ENCODE data around the gene ATP9A. TPM values are rescaled to one million over a fixed set of nuclear protein-coding genes. Genes with fewer than 3 reads are reported as not detected.

Gene ATP9A
- total RNA-seq, 4 donors from 2014 or later, result 52.5 to 72.8 (median 61.7) TPM

DNA sequence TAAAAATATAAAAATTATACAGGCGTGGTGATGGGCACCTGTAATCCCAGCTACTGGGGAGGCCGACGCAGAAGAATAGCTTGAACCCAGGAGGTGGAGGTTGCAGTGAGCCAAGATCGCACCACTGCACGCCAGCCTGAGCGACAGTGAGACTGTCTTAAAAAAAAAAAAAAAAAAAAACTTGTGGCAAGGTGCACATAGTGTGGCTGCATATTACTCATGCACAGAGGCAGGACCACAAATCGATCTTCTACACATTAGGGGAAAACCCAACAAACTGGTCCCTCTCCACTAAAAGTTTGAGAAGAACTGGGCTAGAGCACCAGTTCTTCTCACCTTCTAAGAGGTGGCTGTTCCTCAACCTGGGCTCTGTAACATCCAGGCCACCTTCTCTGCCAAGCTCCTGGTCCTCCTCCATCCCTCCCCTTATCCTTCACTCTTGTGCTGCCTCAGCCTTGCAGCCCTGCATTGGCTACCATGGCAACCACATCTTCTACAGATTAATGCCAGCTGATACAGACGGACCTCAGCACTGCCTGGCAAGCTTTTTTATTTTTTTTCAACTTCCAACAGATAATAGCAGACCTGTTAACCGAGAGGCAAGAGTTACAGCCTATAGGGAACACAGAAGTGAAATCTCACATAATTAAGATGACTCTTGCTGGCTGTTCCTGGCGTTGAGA, 88.0 kb downstream of the ATP9A start:
- intact Hi-C loops (cut with DNase I), result no loop called here
- TF ChIP-seq, protein P1, sequence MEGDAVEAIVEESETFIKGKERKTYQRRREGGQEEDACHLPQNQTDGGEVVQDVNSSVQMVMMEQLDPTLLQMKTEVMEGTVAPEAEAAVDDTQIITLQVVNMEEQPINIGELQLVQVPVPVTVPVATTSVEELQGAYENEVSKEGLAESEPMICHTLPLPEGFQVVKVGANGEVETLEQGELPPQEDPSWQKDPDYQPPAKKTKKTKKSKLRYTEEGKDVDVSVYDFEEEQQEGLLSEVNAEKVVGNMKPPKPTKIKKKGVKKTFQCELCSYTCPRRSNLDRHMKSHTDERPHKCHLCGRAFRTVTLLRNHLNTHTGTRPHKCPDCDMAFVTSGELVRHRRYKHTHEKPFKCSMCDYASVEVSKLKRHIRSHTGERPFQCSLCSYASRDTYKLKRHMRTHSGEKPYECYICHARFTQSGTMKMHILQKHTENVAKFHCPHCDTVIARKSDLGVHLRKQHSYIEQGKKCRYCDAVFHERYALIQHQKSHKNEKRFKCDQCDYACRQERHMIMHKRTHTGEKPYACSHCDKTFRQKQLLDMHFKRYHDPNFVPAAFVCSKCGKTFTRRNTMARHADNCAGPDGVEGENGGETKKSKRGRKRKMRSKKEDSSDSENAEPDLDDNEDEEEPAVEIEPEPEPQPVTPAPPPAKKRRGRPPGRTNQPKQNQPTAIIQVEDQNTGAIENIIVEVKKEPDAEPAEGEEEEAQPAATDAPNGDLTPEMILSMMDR (IDR thresholded peaks at IDR 0.05), result no peak
- no peak for TF ChIP-seq POLR2A (IDR thresholded peaks at IDR 0.05)
- no peaks in the 10 kb centered on the region for H3K9me3 ChIP-seq

DNA sequence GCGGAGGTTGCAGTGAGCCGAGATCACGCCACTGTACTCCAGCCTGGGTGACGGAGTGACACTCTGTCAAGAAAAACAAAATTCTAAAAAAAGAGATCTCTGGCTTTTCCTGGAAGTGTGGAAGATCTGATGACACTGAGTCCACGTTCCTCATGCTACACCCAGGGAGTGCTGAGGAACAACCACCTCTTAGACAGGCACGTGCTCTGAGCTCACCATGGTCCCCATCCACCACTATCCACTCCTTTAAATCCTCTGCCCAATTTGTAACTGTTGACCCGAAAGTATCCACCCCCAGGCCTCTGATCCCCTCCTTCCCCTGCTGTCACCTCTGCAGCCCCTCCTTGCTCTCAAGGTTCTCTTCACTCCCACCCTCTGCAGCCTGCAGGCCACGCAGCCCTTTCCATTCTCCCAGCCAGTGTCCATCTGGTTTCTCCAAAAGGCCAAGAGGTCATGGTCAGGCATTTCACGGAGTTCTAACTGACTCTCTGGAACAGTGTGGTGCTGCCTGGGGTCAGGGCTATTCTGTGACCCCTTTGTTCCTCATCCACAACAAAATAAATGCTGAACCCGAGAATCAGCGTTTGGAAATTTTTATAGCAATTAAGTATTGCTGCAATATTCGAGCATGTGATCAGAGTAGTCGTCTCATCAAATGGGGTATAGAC, 88.8 kb downstream of the ATP9A start:
- Histone ChIP-seq H3K27me3 (no peaks in the 10 kb centered on the region), H3K4me1 (peaks cover 0 to 4% of the 10 kb centered on the region in 2 donors), H3K9me3 (no peaks in the 10 kb centered on the region), H3K36me3 (peaks cover 0 to 7% of the 10 kb centered on the region in 2 donors), H3K27ac (no peak overlapping the region), H3K4me3 (replicated peaks in 1 of 3) (no peak overlapping the region)
- intact Hi-C loops (cut with DNase I), result no loop called here
- WGBS, 2 donors, result 90 to 92% methylated on average over 13 of the region's 13 CpGs
- no peak for DNase-seq
- TF ChIP-seq POLR2A (IDR thresholded peaks at IDR 0.05), result no peak
- TF ChIP-seq, protein P1 (IDR thresholded peaks at IDR 0.05), result no peak

More for the DNA sequence above, 88.0 kb downstream of the ATP9A start:
- WGBS, 2 donors, result 90 to 93% methylated on average over 10 of the region's 10 CpGs
- Histone ChIP-seq H3K36me3 (peaks cover 0 to 6% of the 10 kb centered on the region in 2 donors), H3K27ac (no peak overlapping the region), H3K4me3 (replicated peaks in 1 of 3) (no peak overlapping the region), H3K27me3 (no peaks in the 10 kb centered on the region), H3K4me1 (peaks cover 0 to 4% of the 10 kb centered on the region in 2 donors)
- DNase-seq, result no peak

GRCh38 chr20:51678026-51678697, 90.0 kb downstream of the ATP9A start:
- DNase-seq, result peak; percentile 62 to 72
- H3K27me3 ChIP-seq, result no peaks in the 10 kb centered on the region
- WGBS, 2 donors, result 33 to 39% methylated on average over 13 to 16 of the region's 16 CpGs
- no peak for TF ChIP-seq POLR2A (IDR thresholded peaks at IDR 0.05)
- TF ChIP-seq, protein P1 (IDR thresholded peaks at IDR 0.05), result peak in 4 of 6 experiments; percentile 36 to 48 (median 42)
- peaks cover 11 to 12% of the 10 kb centered on the region in 2 donors for H3K36me3 ChIP-seq
- H3K4me1 ChIP-seq, result peaks cover 0 to 4% of the 10 kb centered on the region in 2 donors
- no peak overlapping the region for H3K4me3 ChIP-seq (replicated peaks in 1 of 3)
- intact Hi-C loops (cut with DNase I), result no loop called here
- H3K27ac ChIP-seq, result peak overlapping the region in 2 of 3 donors; percentile 36 to 43
- H3K9me3 ChIP-seq, result no peaks in the 10 kb centered on the region

DNA sequence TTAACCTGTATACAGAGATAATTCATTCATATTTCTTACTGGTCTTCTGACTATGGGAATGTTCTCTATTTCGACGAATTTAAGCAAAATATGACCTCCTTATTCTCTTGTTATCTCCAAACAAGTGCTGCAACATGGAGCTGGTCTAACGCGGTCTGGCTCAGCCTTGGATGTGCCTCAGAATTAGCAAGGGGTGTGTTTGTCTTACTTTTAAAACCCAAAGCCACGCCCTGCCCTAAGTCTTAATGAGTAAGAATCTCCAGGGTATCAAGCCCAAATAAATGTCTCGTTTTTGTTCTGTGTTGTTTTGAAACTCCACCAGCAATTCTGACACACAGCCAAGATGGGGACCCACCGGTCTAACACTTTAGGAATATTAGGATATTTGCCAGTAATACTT, 99.2 kb downstream of the ATP9A start:
- H3K4me1 ChIP-seq, result no peaks in the 10 kb centered on the region
- no peak for DNase-seq
- no peaks in the 10 kb centered on the region for H3K9me3 ChIP-seq
- H3K27ac ChIP-seq, result no peak overlapping the region
- H3K27me3 ChIP-seq, result no peaks in the 10 kb centered on the region
- no peak for TF ChIP-seq POLR2A (IDR thresholded peaks at IDR 0.05)
- TF ChIP-seq, protein P1 (IDR thresholded peaks at IDR 0.05), result no peak
- H3K36me3 ChIP-seq, result peaks cover 22 to 30% of the 10 kb centered on the region in 2 donors
- no peak overlapping the region for H3K4me3 ChIP-seq (replicated peaks in 1 of 3)
- WGBS, 2 donors, result 84 to 86% methylated on average over 7 of the region's 7 CpGs
- intact Hi-C loops (cut with DNase I), result no loop called here
